IMR-90 (cell line): ENCODE results near the gene SEL1L3. TPM values are rescaled to one million over a fixed set of nuclear protein-coding genes. Genes with fewer than 3 reads are reported as not detected.

Experiments used
- ATAC-seq: fragments of 200-7000 bp; cut with Tn5 transposase; 2 replicates; pipeline ENCODE4 v1.9.1; 2020; ENCODE audit warnings: low read depth, mild to moderate bottlenecking, moderate library complexity
- BruUV-seq: library from RNA; stranded (reverse); fragments of 400-500 nt; replicated peaks from 2 replicates; lab custom pipeline; 2021; lab: Mats Ljungman, UMichigan
- CTCF ChIA-PET: fragments of 300-600 bp; formaldehyde crosslinking; extraction: SDS; loops from one replicate; lab custom pipeline; 2021; ENCODE audit warnings: antibody characterized with exemption; lab: Yijun Ruan, JAX
- POLR2A ChIA-PET: fragments of 300-600 bp; sonication (Branson Sonifier 250); formaldehyde crosslinking; loops from one replicate; lab custom pipeline; 2022; ENCODE audit warnings: antibody characterized with exemption; ENCODE audit not compliant: unreplicated experiment; lab: Charles Lee
- DNase-seq: peaks from one replicate; pipeline ENCODE4 v3.0.0; 2013
- H2AFZ ChIP-seq: replicated peaks from 2 replicates; pipeline ENCODE3; 2013; ENCODE audit warnings: low read length, mild to moderate bottlenecking; ENCODE audit not compliant: poor library complexity
- H2AK5ac ChIP-seq: 2 replicates; pipeline ENCODE4 v1.6.1; 2013; ENCODE audit warnings: low read depth, low read length, inconsistent platforms
- H2AK9ac ChIP-seq: replicated peaks from 2 replicates; pipeline ENCODE3; 2013; ENCODE audit warnings: mild to moderate bottlenecking, low read depth, low read length, moderate library complexity; ENCODE audit not compliant: poor library complexity
- H2BK120ac ChIP-seq: 2 replicates; pipeline ENCODE4 v1.6.1; 2013; ENCODE audit warnings: low read depth, low read length, inconsistent platforms
- H2BK15ac ChIP-seq: 3 replicates; pipeline ENCODE4 v1.6.1; 2013; ENCODE audit warnings: low read depth, low read length, inconsistent platforms
- H2BK20ac ChIP-seq: 2 replicates; pipeline ENCODE4 v1.6.1; 2013; ENCODE audit warnings: low read depth, mild to moderate bottlenecking, inconsistent platforms, low read length, moderate library complexity
- H2BK5ac ChIP-seq: 2 replicates; pipeline ENCODE4 v1.6.1; 2013; ENCODE audit warnings: mild to moderate bottlenecking, low read depth, low read length, inconsistent platforms; ENCODE audit not compliant: poor library complexity, severe bottlenecking
- H3K14ac ChIP-seq: replicated peaks from 2 replicates; pipeline ENCODE4 v1.6.1; 2013; ENCODE audit warnings: low read depth, low read length, inconsistent platforms
- H3K18ac ChIP-seq: 2 replicates; pipeline ENCODE4 v1.6.1; 2013; ENCODE audit warnings: low read depth, low read length, control low read depth
- H3K23ac ChIP-seq: 2 replicates; pipeline ENCODE4 v1.6.1; 2013; ENCODE audit warnings: low read depth, low read length, inconsistent platforms
- H3K27ac ChIP-seq: 2 replicates; pipeline ENCODE4 v1.5.1; 2013; ENCODE audit warnings: mild to moderate bottlenecking, control low read depth, low read length; ENCODE audit not compliant: insufficient read depth
- H3K27me3 ChIP-seq: 2 replicates; pipeline ENCODE4 v1.6.1; 2013; ENCODE audit warnings: low read length; ENCODE audit not compliant: control insufficient read depth, insufficient read depth
- H3K36me3 ChIP-seq: 2 replicates; pipeline ENCODE4 v1.6.1; 2013; ENCODE audit warnings: low read length, mixed read lengths; ENCODE audit not compliant: control insufficient read depth, insufficient read depth
- H3K4ac ChIP-seq: 2 replicates; pipeline ENCODE4 v1.6.1; 2013; ENCODE audit warnings: low read depth, low read length, inconsistent platforms
- H3K4me1 ChIP-seq: 2 replicates; pipeline ENCODE4 v1.6.1; 2013; ENCODE audit warnings: low read length, mixed read lengths; ENCODE audit not compliant: control insufficient read depth, insufficient read depth
- H3K4me2 ChIP-seq: 2 replicates; pipeline ENCODE4 v1.6.1; 2013; ENCODE audit warnings: low read depth, mild to moderate bottlenecking, control low read depth, low read length, moderate library complexity
- H3K4me3 ChIP-seq: 2 replicates; pipeline ENCODE4 v1.5.1; 2013; ENCODE audit warnings: low read depth, mild to moderate bottlenecking, control low read depth, low read length, moderate library complexity; ENCODE audit not compliant: insufficient read depth
- H3K56ac ChIP-seq: 2 replicates; pipeline ENCODE4 v1.6.1; 2013; ENCODE audit warnings: low read length, inconsistent platforms; ENCODE audit not compliant: insufficient read depth; ENCODE audit errors: extremely low read depth
- H3K79me1 ChIP-seq, 2 experiments: 2 replicates each; pipeline ENCODE4 v1.6.1; 2013; ENCODE audit warnings: low read length in 2 of 2, inconsistent platforms in 1 of 2, low read depth in 1 of 2
- H3K9ac ChIP-seq: 2 replicates; pipeline ENCODE4 v1.6.1; 2013; ENCODE audit warnings: low read depth, low read length, control low read depth
- H3K9me1 ChIP-seq: 2 replicates; pipeline ENCODE4 v1.6.1; 2013; ENCODE audit warnings: low read length, inconsistent platforms; ENCODE audit not compliant: insufficient read depth
- H3K9me3 ChIP-seq: 2 replicates; pipeline ENCODE4 v1.6.1; 2013; ENCODE audit warnings: low read length; ENCODE audit not compliant: control insufficient read depth, insufficient read depth
- H4K20me1 ChIP-seq: 2 replicates; pipeline ENCODE4 v1.6.1; 2013; ENCODE audit warnings: low read length, inconsistent platforms; ENCODE audit not compliant: insufficient read depth
- H4K5ac ChIP-seq: 2 replicates; pipeline ENCODE4 v1.6.1; 2013; ENCODE audit warnings: mild to moderate bottlenecking, low read depth, low read length, control low read depth
- H4K8ac ChIP-seq, 2 experiments: 2 replicates each; pipeline ENCODE4 v1.6.1; 2013; ENCODE audit warnings: low read depth in 2 of 2, low read length in 2 of 2, control low read depth in 1 of 2, inconsistent platforms in 1 of 2
- H4K91ac ChIP-seq: 2 replicates; pipeline ENCODE4 v1.6.1; 2013; ENCODE audit warnings: low read depth, low read length, inconsistent platforms; ENCODE audit not compliant: insufficient read depth
- CHD1 ChIP-seq: IDR thresholded peaks from 2 replicates; pipeline ENCODE4 v1.6.1; 2012; ENCODE audit warnings: low read depth, low read length, improper control_type of control experiment
- MAFK ChIP-seq: IDR thresholded peaks from 2 replicates; pipeline ENCODE4 v1.6.1; 2012; ENCODE audit warnings: low read depth, low read length, improper control_type of control experiment
- MXI1 ChIP-seq: IDR thresholded peaks from 2 replicates; pipeline ENCODE4 v1.6.1; 2012; ENCODE audit warnings: low read depth, mild to moderate bottlenecking, low read length, moderate library complexity, borderline replicate concordance
- NFE2L2 ChIP-seq: fragments of 150-350 bp; IDR thresholded peaks from 2 replicates; pipeline ENCODE4 v1.6.1; 2016; ENCODE audit warnings: low read depth, mild to moderate bottlenecking, low read length
- RAD21 ChIP-seq: IDR thresholded peaks from 2 replicates; pipeline ENCODE4 v1.6.1; 2012; ENCODE audit warnings: low read length, improper control_type of control experiment
- SMC3 ChIP-seq: fragments of 150-350 bp; IDR thresholded peaks from 2 replicates; pipeline ENCODE4 v1.6.1; 2016; ENCODE audit warnings: low read depth, mild to moderate bottlenecking, antibody characterized with exemption, low read length, moderate library complexity
- WGBS, 2 experiments: methylation state at CpG; one replicate each; pipeline versions ENCODE4 v1.1.5 to v1.1.7; 2013; ENCODE audit warnings: missing lambda C conversion rate in 2 of 2; ENCODE audit not compliant: insufficient read length in 1 of 2; ENCODE audit errors: extremely low coverage in 2 of 2; 5-methylcytosine and 5-hydroxymethylcytosine counted together
- dilution Hi-C: fragments of 300-500 bp; cut with HindIII; formaldehyde crosslinking; loops from one replicate; pipeline ENCODE4 v1.14.3; 2018; ENCODE audit warnings: low sequenced_read_pairs; ENCODE audit not compliant: unreplicated experiment
- in situ Hi-C: fragments of 300-500 bp; cut with MboI; formaldehyde crosslinking; loops from 3 replicates; pipeline ENCODE4 v1.14.3; 2019; ENCODE audit warnings: low sequenced_read_pairs, inconsistent platforms, mixed read lengths
- intact Hi-C: fragments of 100-400 bp; cut with micrococcal nuclease; formaldehyde crosslinking; loops from 2 replicates; pipeline ENCODE4 v1.10.0; 2022
- polyA plus RNA-seq, 3 experiments: library from polyadenylated mRNA; depleted of rRNA; stranded (reverse); fragments of >200 nt; gene quantifications; 2 replicates each; pipeline ENCODE4 v1.2.3, GENCODE V29; 2012; ENCODE audit warnings: low replicate concordance in 1 of 3
- total RNA-seq: library from RNA; depleted of rRNA; stranded (reverse); fragments of >200 nt; gene quantifications from 2 replicates; pipeline ENCODE4 v1.2.3, GENCODE V29; 2012

The SEL1L3 gene
- total and polyA plus RNA-seq, 2 of the 4 experiments (the other 2 are of a cell fraction) = 16.4 to 43.7 TPM

GRCh38 chr4:25783126-25783525 is 79.7 kb downstream of the SEL1L3 start:
- H2BK120ac ChIP-seq = no peak overlapping the region
- no peak overlapping the region for H4K91ac ChIP-seq
- no peaks in the 10 kb centered on the region for H4K20me1 ChIP-seq
- H2AK5ac ChIP-seq = no peak overlapping the region
- dilution Hi-C loops = no loop called here
- H3K4me2 ChIP-seq = no peak overlapping the region
- no peaks in the 10 kb centered on the region for H3K79me1 ChIP-seq
- H3K36me3 ChIP-seq = peaks cover 11% of the 10 kb centered on the region
- no peak overlapping the region for H3K18ac ChIP-seq
- peaks cover 2% of the 10 kb centered on the region; the same call in 1 of the 2 replicates for H3K4me1 ChIP-seq
- H2BK15ac ChIP-seq = no peak overlapping the region
- no peak overlapping the region for H3K23ac ChIP-seq
- H3K9me3 ChIP-seq = no peaks in the 10 kb centered on the region
- H3K56ac ChIP-seq = no peak overlapping the region
- no peak overlapping the region for H3K14ac ChIP-seq
- in situ Hi-C loops = no loop called here
- H4K5ac ChIP-seq = no peak overlapping the region
- H2AFZ ChIP-seq = no peak overlapping the region
- intact Hi-C loops = no loop called here
- no peak overlapping the region for H2AK9ac ChIP-seq
- ChIA-PET CTCF (no interaction called here), POLR2A (no interaction called here)
- H3K27ac ChIP-seq = no peak overlapping the region
- H3K27me3 ChIP-seq = no peaks in the 10 kb centered on the region
- no peak overlapping the region for H2BK5ac ChIP-seq
- no peak for TF ChIP-seq RAD21
- no peak for TF ChIP-seq NFE2L2
- no peak for TF ChIP-seq SMC3
- no peak for TF ChIP-seq CHD1
- no peak for TF ChIP-seq MXI1
- no peak for TF ChIP-seq MAFK
- peaks cover 5% of the 10 kb centered on the region; the same call in 1 of the 2 replicates for H3K9me1 ChIP-seq
- no peak for DNase-seq
- H3K9ac ChIP-seq = no peak overlapping the region
- no peak overlapping the region for H4K8ac ChIP-seq
- no peak overlapping the region for H3K4me3 ChIP-seq
- no peak overlapping the region for H3K4ac ChIP-seq
- WGBS, 2 experiments = no CpG with 5 or more reads among the region's 1 CpG
- ATAC-seq = no peak
- H2BK20ac ChIP-seq = no peak overlapping the region
- BruUV-seq = no TSS peak
